Breast epithelium (tissue), 3 donors: Measurements from ENCODE around the gene ECD.

Source experiments
- CTCF ChIP-seq, 3 donors: fragments of 450-650 bp; IDR thresholded peaks; one replicate each; pipeline ENCODE4 v1.5.1; 2016 to 2017; ENCODE audit warnings: antibody characterized with exemption in 3 of 3, mild to moderate bottlenecking in 3 of 3, moderate library complexity in 3 of 3
- POLR2AphosphoS5 ChIP-seq, 3 donors: sonication (generic); formaldehyde crosslinking; IDR thresholded peaks; one replicate each; pipeline ENCODE4 v1.6.1; 2017; ENCODE audit warnings: antibody characterized with exemption in 3 of 3

- TF ChIP-seq CTCF (IDR thresholded peaks at IDR 0.05) (no peak), POLR2AphosphoS5 (IDR thresholded peaks at IDR 0.05) (no peak)
These were observed 38.1 kb upstream of the ECD start for GRCh38 chr10:73205890-73206289.
